ENCODE data around the gene HSCB. TPM values are rescaled to one million over a fixed set of nuclear protein-coding genes. Genes with fewer than 3 reads are reported as not detected.
"Not testable (repeated sequence)": the region's sequence is repeated elsewhere in the genome, so short reads cannot be mapped to it uniquely, and the experiment has no call there.

HSCB gene
- 10 to 100 TPM; 17.5 to 27.0 (median 21.4) TPM for total RNA-seq

- TF ChIP-seq POLR2A (IDR thresholded peaks at IDR 0.05) (no peak), CTCF (IDR thresholded peaks at IDR 0.05) (no peak)
- H3K4me3 ChIP-seq (ENCODE audit: low read depth, poor library complexity, severe bottlenecking), result peak within 1 kb of the TSS; percentile 84
- intact Hi-C loops (cut with DNase I; ENCODE audit: low total_unique reads), result no loop called here
- DNase-seq (ENCODE audit: low spot score in 2 of 2), result peak; percentile 98 to 100
- WGBS, 2 donors, result 1% methylated on average over 34 to 47 of the region's 54 CpGs
Measured at GRCh38 chr22:28741785-28742561, at the start of gene HSCB, which contains the start of gene CHEK2. Gene HSCB, plus strand, starts transcription at chr22:28742039. Its CDS starts 57 bp downstream, at chr22:28742096. Gene CHEK2, minus strand, starts transcription at chr22:28741820. Its CDS starts 7,099 bp downstream, at chr22:28734721.

- intact Hi-C loops (cut with DNase I; ENCODE audit: low total_unique reads); H3K4me3 ChIP-seq (ENCODE audit: low read depth, poor library complexity, severe bottlenecking): not testable (repeated sequence)
- 87 to 94% methylated on average over 6 of the region's 6 CpGs for WGBS, 2 donors
- peak in 1 of 2 donors; percentile 31 for DNase-seq (ENCODE audit: low spot score in 2 of 2)
Measured at GRCh38 chr22:28693041-28693760, 48.6 kb upstream of the HSCB start.

GRCh38 chr22:28702891-28703290 lies 38.9 kb upstream of the HSCB start:
- no peak for DNase-seq (ENCODE audit: low spot score in 2 of 2)
- intact Hi-C loops (cut with DNase I; ENCODE audit: low total_unique reads), result no loop called here
- TF ChIP-seq CTCF (IDR thresholded peaks at IDR 0.05) (no peak), POLR2A (IDR thresholded peaks at IDR 0.05) (no peak)
- H3K4me3 ChIP-seq (ENCODE audit: low read depth, poor library complexity, severe bottlenecking), result no peak overlapping the region
- 82 to 96% methylated on average over 2 of the region's 2 CpGs for WGBS, 2 donors

GRCh38 chr22:28703436-28703835 lies 38.4 kb upstream of the HSCB start:
- no peak overlapping the region for H3K4me3 ChIP-seq (ENCODE audit: low read depth, poor library complexity, severe bottlenecking)
- no peak for TF ChIP-seq CTCF (IDR thresholded peaks at IDR 0.05)
- no peak for TF ChIP-seq POLR2A (IDR thresholded peaks at IDR 0.05)
- no peak for DNase-seq (ENCODE audit: low spot score in 2 of 2)
- intact Hi-C loops (cut with DNase I; ENCODE audit: low total_unique reads), result no loop called here

- 85 to 96% methylated on average over 6 of the region's 6 CpGs for WGBS, 2 donors
- TF ChIP-seq CTCF (IDR thresholded peaks at IDR 0.05) (no peak), POLR2A (IDR thresholded peaks at IDR 0.05) (no peak)
- DNase-seq (ENCODE audit: low spot score in 2 of 2), result no peak
- intact Hi-C loops (cut with DNase I; ENCODE audit: low total_unique reads), result no loop called here
- H3K4me3 ChIP-seq (ENCODE audit: low read depth, poor library complexity, severe bottlenecking), result no peak overlapping the region
Measured at GRCh38 chr22:28706845-28707244, 35.0 kb upstream of the HSCB start.

- no peak for TF ChIP-seq POLR2A (IDR thresholded peaks at IDR 0.05)
- no peak for TF ChIP-seq CTCF (IDR thresholded peaks at IDR 0.05)
- H3K4me3 ChIP-seq (ENCODE audit: low read depth, poor library complexity, severe bottlenecking), result no peak overlapping the region
- no peak for DNase-seq (ENCODE audit: low spot score in 2 of 2)
- intact Hi-C loops (cut with DNase I; ENCODE audit: low total_unique reads), result no loop called here
Measured at GRCh38 chr22:28710107-28710506, 31.7 kb upstream of the HSCB start.
